Measurements from ENCODE around the gene OVCA2. TPM values are rescaled to one million over a fixed set of nuclear protein-coding genes. Genes with fewer than 3 reads are reported as not detected.

Gene OVCA2
- total RNA-seq, 1 experiment from 2014 or later = 27.3 TPM

- Histone ChIP-seq H3K4me2 (ENCODE audit: low read length) (no peak overlapping the region), H3K36me3 (ENCODE audit: control insufficient read depth in 1 of 2, insufficient read depth in 2 of 2, low read length in 2 of 2) (no peaks in the 10 kb centered on the region), H3K27ac (ENCODE audit: low read depth, low read length) (no peak overlapping the region), H3K4me1 (ENCODE audit: control insufficient read depth in 1 of 2, insufficient read depth in 2 of 2, low read length in 2 of 2) (peaks cover 0 to 16% of the 10 kb centered on the region in 2 experiments; a peak in 3 of 4 replicates), H3K9ac (ENCODE audit: low read length) (no peak overlapping the region), H2AFZ (ENCODE audit: low read depth, low read length, poor library complexity, severe bottlenecking) (no peak overlapping the region), H3K79me2 (ENCODE audit: insufficient read depth, low read length) (no peaks in the 10 kb centered on the region), H3K9me2 (ENCODE audit: insufficient read depth) (no peaks in the 10 kb centered on the region), H4K20me1 (ENCODE audit: insufficient read depth) (no peaks in the 10 kb centered on the region), H3K27me3 (ENCODE audit: insufficient read depth, low read length) (no peaks in the 10 kb centered on the region), H3K4me3 (replicated peaks in 1 of 2; ENCODE audit: low read depth in 1 of 2, low read length in 2 of 2) (no peak overlapping the region), H3K9me3 (ENCODE audit: control insufficient read depth in 1 of 2, insufficient read depth in 1 of 2, low read depth in 1 of 2, low read length in 2 of 2) (no peaks in the 10 kb centered on the region)
- CTCF ChIA-PET = no interaction called here
- POLR2A ChIA-PET = no interaction called here
- intact Hi-C loops (cut with micrococcal nuclease) = no loop called here
- DNase-seq (ENCODE audit: low read depth, low spot score) (no peak), ATAC-seq (no peak)
- TF ChIP-seq, protein P1, sequence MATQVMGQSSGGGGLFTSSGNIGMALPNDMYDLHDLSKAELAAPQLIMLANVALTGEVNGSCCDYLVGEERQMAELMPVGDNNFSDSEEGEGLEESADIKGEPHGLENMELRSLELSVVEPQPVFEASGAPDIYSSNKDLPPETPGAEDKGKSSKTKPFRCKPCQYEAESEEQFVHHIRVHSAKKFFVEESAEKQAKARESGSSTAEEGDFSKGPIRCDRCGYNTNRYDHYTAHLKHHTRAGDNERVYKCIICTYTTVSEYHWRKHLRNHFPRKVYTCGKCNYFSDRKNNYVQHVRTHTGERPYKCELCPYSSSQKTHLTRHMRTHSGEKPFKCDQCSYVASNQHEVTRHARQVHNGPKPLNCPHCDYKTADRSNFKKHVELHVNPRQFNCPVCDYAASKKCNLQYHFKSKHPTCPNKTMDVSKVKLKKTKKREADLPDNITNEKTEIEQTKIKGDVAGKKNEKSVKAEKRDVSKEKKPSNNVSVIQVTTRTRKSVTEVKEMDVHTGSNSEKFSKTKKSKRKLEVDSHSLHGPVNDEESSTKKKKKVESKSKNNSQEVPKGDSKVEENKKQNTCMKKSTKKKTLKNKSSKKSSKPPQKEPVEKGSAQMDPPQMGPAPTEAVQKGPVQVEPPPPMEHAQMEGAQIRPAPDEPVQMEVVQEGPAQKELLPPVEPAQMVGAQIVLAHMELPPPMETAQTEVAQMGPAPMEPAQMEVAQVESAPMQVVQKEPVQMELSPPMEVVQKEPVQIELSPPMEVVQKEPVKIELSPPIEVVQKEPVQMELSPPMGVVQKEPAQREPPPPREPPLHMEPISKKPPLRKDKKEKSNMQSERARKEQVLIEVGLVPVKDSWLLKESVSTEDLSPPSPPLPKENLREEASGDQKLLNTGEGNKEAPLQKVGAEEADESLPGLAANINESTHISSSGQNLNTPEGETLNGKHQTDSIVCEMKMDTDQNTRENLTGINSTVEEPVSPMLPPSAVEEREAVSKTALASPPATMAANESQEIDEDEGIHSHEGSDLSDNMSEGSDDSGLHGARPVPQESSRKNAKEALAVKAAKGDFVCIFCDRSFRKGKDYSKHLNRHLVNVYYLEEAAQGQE (IDR thresholded peaks at IDR 0.05; ENCODE audit: low read depth) = no peak
- no peak for TF ChIP-seq JUND (IDR thresholded peaks at IDR 0.05)
- TF ChIP-seq, protein P2, sequence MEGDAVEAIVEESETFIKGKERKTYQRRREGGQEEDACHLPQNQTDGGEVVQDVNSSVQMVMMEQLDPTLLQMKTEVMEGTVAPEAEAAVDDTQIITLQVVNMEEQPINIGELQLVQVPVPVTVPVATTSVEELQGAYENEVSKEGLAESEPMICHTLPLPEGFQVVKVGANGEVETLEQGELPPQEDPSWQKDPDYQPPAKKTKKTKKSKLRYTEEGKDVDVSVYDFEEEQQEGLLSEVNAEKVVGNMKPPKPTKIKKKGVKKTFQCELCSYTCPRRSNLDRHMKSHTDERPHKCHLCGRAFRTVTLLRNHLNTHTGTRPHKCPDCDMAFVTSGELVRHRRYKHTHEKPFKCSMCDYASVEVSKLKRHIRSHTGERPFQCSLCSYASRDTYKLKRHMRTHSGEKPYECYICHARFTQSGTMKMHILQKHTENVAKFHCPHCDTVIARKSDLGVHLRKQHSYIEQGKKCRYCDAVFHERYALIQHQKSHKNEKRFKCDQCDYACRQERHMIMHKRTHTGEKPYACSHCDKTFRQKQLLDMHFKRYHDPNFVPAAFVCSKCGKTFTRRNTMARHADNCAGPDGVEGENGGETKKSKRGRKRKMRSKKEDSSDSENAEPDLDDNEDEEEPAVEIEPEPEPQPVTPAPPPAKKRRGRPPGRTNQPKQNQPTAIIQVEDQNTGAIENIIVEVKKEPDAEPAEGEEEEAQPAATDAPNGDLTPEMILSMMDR (IDR thresholded peaks at IDR 0.05 in 2 of 3, conservative IDR thresholded peaks at IDR 0.05 in 1 of 3; ENCODE audit: borderline replicate concordance in 1 of 3, insufficient read depth in 1 of 3, low read depth in 2 of 3, low read length in 2 of 3) = no peak
- no peak for TF ChIP-seq FOSL1 (IDR thresholded peaks at IDR 0.05; ENCODE audit: low read depth)
- TF ChIP-seq SRF (IDR thresholded peaks at IDR 0.05; ENCODE audit: low read depth) = no peak
- no peak for TF ChIP-seq POLR2A (IDR thresholded peaks at IDR 0.05; ENCODE audit: borderline replicate concordance, extremely low read depth, insufficient read depth, insufficient read length)
- TF ChIP-seq TCF7L2 (IDR thresholded peaks at IDR 0.05; ENCODE audit: borderline replicate concordance, extremely low read depth, insufficient read depth, insufficient read length) = no peak
- no peak for TF ChIP-seq EZH2phosphoT487 (IDR thresholded peaks at IDR 0.05; ENCODE audit: borderline replicate concordance)
- TF ChIP-seq ZFX (IDR thresholded peaks at IDR 0.05) = no peak
- TF ChIP-seq ELF1 (IDR thresholded peaks at IDR 0.05; ENCODE audit: borderline replicate concordance, low read depth) = no peak
- RAD21 ChIA-PET (ENCODE audit: low non-redundant PET in 1 of 2, low total read pairs in 2 of 2, uncharacterized antibody in 2 of 2, unreplicated experiment in 2 of 2) = no interaction called here
- BruUV-seq (replicated peaks) = no TSS peak
Observed at GRCh38 chr17:2061441-2061958, 19.7 kb downstream of the OVCA2 start.

Data from HCT116 (cell line).